Brain microvascular endothelial cell (primary cell): ENCODE results near the gene ACTA2.

ENCODE experiments used
- DNase-seq: peaks from one replicate; pipeline ENCODE4 v3.0.0-alpha.2; 2020
- H3K27ac ChIP-seq: fragments of 250-450 bp; sonication (Bioruptor Pico); 2 replicates; pipeline ENCODE4 v1.5.1; 2020; ENCODE audit warnings: mild to moderate bottlenecking, moderate library complexity
- H3K27me3 ChIP-seq: fragments of 250-450 bp; sonication (Bioruptor Pico); replicated peaks from 2 replicates; pipeline ENCODE4 v1.5.1; 2020; ENCODE audit warnings: mild to moderate bottlenecking
- H3K36me3 ChIP-seq: fragments of 250-450 bp; sonication (Bioruptor Pico); replicated peaks from 2 replicates; pipeline ENCODE4 v1.5.1; 2020; ENCODE audit warnings: mild to moderate bottlenecking
- H3K4me3 ChIP-seq: 2 replicates; pipeline ENCODE4 v1.5.1; 2011; ENCODE audit warnings: low read depth, mild to moderate bottlenecking, control low read depth, low read length, moderate library complexity
- CTCF ChIP-seq: IDR thresholded peaks from 2 replicates; pipeline ENCODE4 v1.5.1; 2011; ENCODE audit warnings: low read depth, mild to moderate bottlenecking, moderate library complexity, low read length, control low read depth, inconsistent platforms; ENCODE audit errors: missing control alignments
- in situ Hi-C: cut with HindIII; loops from 2 replicates; pipeline ENCODE4 v1.10.0; 2017; ENCODE audit warnings: low sequenced_read_pairs, low pct_ligation_motif_present

ACTA2 gene

GRCh38 chr10:88946965-88947590, 5.5 kb downstream of the ACTA2 start:
- in situ Hi-C loops: no loop called here

GRCh38 chr10:88946200-88946599, 6.4 kb downstream of the ACTA2 start:
- H3K4me3 ChIP-seq: no peak overlapping the region
- in situ Hi-C loops: no loop called here
- no peak for DNase-seq
- H3K27ac ChIP-seq: no peak overlapping the region
- H3K27me3 ChIP-seq: no peaks in the 10 kb centered on the region
- no peak for TF ChIP-seq CTCF
- peaks cover 16% of the 10 kb centered on the region for H3K36me3 ChIP-seq

More at GRCh38 chr10:88946965-88947590, 5.5 kb downstream of the ACTA2 start:
- H3K4me3 ChIP-seq: no peak overlapping the region
- H3K27ac ChIP-seq: no peak overlapping the region
- H3K27me3 ChIP-seq: no peaks in the 10 kb centered on the region
- DNase-seq: no peak
- no peak for TF ChIP-seq CTCF
- H3K36me3 ChIP-seq: peaks cover 12% of the 10 kb centered on the region

GRCh38 chr10:88944813-88945212, 7.8 kb downstream of the ACTA2 start:
- no peak for TF ChIP-seq CTCF

GRCh38 chr10:88943778-88944177, 8.8 kb downstream of the ACTA2 start:
- H3K4me3 ChIP-seq: no peak overlapping the region
- no peak for TF ChIP-seq CTCF

More at GRCh38 chr10:88944813-88945212, 7.8 kb downstream of the ACTA2 start:
- Histone ChIP-seq H3K36me3 (peaks cover 22% of the 10 kb centered on the region), H3K27me3 (no peaks in the 10 kb centered on the region), H3K27ac (no peak overlapping the region), H3K4me3 (no peak overlapping the region)
- in situ Hi-C loops: no loop called here
- no peak for DNase-seq

GRCh38 chr10:88941026-88941425, 11.5 kb downstream of the ACTA2 start:
- DNase-seq: no peak
- H3K36me3 ChIP-seq: peaks cover 35% of the 10 kb centered on the region
- in situ Hi-C loops: no loop called here
- H3K4me3 ChIP-seq: no peak overlapping the region
- no peak overlapping the region for H3K27ac ChIP-seq
- no peak for TF ChIP-seq CTCF
- H3K27me3 ChIP-seq: no peaks in the 10 kb centered on the region

More at GRCh38 chr10:88943778-88944177, 8.8 kb downstream of the ACTA2 start:
- H3K36me3 ChIP-seq: peaks cover 27% of the 10 kb centered on the region
- no peak for DNase-seq
- H3K27ac ChIP-seq: no peak overlapping the region
- no peaks in the 10 kb centered on the region for H3K27me3 ChIP-seq
- in situ Hi-C loops: no loop called here

GRCh38 chr10:88938938-88939337, 13.6 kb downstream of the ACTA2 start:
- DNase-seq: no peak
- in situ Hi-C loops: no loop called here
- no peak for TF ChIP-seq CTCF
- Histone ChIP-seq H3K27ac (no peak overlapping the region), H3K27me3 (no peaks in the 10 kb centered on the region), H3K36me3 (peaks cover 38% of the 10 kb centered on the region), H3K4me3 (no peak overlapping the region)
